HAP-1 (cell line): ENCODE data around the gene MASP2.
"Not testable (repeated sequence)": the region's sequence is repeated elsewhere in the genome, so short reads cannot be mapped to it uniquely, and the experiment has no call there.

Experiments
- DNase-seq, 2 experiments: peaks; one replicate each; pipeline ENCODE4 v3.0.0-alpha.2; 2016 to 2020; ENCODE audit warnings: low spot score in 2 of 2
- H3K27me3 ChIP-seq: fragments of 250-450 bp; sonication (Bioruptor Pico); 2 replicates; pipeline ENCODE4 v1.5.1; 2020; ENCODE audit warnings: low read depth, mild to moderate bottlenecking, moderate library complexity
- H3K36me3 ChIP-seq: fragments of 250-450 bp; sonication (Bioruptor Pico); replicated peaks from 2 replicates; pipeline ENCODE4 v1.5.1; 2020; ENCODE audit warnings: mild to moderate bottlenecking
- H3K4me1 ChIP-seq: fragments of 250-450 bp; sonication (Bioruptor Pico); 2 replicates; pipeline ENCODE4 v1.5.1; 2020; ENCODE audit warnings: mild to moderate bottlenecking
- H3K4me3 ChIP-seq: fragments of 250-450 bp; sonication (Bioruptor Pico); 2 replicates; pipeline ENCODE4 v1.5.1; 2020; ENCODE audit warnings: mild to moderate bottlenecking, moderate library complexity
- H3K9me3 ChIP-seq: fragments of 250-450 bp; sonication (Bioruptor Pico); 2 replicates; pipeline ENCODE4 v1.5.1; 2020; ENCODE audit warnings: mild to moderate bottlenecking, moderate library complexity
- in situ Hi-C: fragments of 300-500 bp; cut with MboI; formaldehyde crosslinking; loops from 3 replicates; pipeline ENCODE4 v1.14.3; 2020; ENCODE audit warnings: low sequenced_read_pairs, inconsistent platforms, mixed read lengths

Gene MASP2

DNA sequence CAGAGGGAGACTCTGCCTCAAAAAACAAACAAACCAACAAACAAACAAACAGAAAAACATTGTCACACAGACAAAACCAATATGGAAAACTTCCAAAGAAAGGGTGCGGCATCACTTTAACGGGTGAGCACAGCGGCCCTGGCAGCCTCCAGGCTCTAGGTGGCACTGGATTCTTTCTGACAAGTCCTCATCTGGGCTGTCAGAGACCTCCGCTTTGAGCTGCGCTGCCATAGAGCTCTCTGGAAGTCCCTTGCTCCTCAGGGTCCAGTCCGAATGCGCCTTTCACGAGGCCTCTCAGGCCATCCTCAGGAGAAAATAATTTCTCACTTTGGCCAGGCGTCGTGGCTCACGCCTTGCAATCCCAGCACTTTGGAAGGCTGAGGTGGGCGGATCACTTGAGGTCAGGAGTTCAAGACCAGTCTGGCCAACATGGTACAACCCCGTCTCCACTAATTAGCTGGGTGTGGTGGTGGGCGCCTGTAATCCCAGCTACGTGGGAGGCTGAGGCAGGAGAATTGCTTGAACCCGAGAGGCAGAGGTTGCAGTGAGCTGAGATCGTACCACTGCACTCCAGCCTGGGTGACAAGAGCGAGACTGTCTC, 17.0 kb upstream of the MASP2 start:
- H3K9me3 ChIP-seq, H3K27me3 ChIP-seq, in situ Hi-C loops, DNase-seq, H3K4me1 ChIP-seq, H3K4me3 ChIP-seq: not testable (repeated sequence)
- H3K36me3 ChIP-seq, result peaks cover 61% of the 10 kb centered on the region

DNA sequence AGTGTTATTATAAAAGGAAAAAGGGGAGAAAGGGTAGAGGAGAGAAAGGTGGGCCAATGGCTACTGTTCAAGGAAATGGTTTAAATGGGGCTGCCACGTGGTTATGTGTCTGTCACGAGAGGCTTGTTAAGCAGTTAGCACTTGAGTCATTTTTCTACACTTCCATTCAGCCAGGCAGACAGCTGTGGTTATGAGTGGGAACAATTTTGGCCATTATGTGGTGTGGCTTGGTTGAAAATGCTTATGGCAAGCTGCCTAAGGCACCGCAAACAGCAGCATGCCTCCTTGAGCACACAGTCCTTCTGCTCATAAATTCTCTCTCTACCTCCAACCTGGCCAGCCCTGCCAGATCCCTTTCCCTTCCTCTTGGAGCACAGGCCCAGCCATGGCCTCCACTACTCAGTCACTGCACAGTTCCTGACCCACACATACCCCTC, 15.9 kb upstream of the MASP2 start:
- in situ Hi-C loops, result no loop called here
- no peak overlapping the region for H3K4me3 ChIP-seq
- H3K36me3 ChIP-seq, result peaks cover 54% of the 10 kb centered on the region
- no peak for DNase-seq
- no peaks in the 10 kb centered on the region; the same call in 1 of the 2 replicates for H3K9me3 ChIP-seq
- no peaks in the 10 kb centered on the region for H3K27me3 ChIP-seq
- H3K4me1 ChIP-seq, result peaks cover 7% of the 10 kb centered on the region; the same call in 1 of the 2 replicates

DNA sequence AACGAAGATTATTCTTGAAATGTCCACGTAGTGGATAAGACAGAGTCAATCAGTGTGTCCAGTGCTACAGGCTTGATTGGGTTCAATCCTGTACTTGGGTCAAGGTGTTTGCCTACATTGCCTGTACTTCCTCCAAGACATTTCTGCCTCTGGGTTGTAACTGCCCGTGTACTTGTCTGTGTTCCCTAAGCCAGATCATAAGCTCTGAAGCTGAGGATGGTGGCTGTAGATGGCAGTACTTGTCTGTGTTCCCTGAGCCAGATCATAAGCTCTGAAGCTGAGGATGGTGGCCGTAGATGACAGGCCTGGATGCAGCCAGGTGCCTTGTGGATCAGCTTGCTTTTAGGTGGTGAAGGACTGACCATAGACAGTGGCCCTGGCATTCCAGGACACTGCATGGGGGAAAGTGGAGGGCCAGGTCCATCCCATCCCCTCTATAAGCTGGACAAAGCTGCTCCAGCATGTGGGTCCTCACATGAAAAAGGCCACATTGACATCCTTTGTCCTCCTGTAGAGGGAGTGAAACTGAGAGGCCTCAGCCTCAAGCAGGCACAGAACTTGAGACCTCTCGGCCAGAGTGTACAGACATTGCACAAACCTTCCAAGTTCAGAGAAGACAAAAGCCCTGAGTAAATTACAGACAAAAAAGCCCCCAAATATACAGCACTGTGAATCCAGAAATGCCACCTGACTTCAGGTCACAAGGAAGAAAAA, 14.8 kb upstream of the MASP2 start:
- no peak for DNase-seq
- H3K36me3 ChIP-seq, result peaks cover 52% of the 10 kb centered on the region

DNA sequence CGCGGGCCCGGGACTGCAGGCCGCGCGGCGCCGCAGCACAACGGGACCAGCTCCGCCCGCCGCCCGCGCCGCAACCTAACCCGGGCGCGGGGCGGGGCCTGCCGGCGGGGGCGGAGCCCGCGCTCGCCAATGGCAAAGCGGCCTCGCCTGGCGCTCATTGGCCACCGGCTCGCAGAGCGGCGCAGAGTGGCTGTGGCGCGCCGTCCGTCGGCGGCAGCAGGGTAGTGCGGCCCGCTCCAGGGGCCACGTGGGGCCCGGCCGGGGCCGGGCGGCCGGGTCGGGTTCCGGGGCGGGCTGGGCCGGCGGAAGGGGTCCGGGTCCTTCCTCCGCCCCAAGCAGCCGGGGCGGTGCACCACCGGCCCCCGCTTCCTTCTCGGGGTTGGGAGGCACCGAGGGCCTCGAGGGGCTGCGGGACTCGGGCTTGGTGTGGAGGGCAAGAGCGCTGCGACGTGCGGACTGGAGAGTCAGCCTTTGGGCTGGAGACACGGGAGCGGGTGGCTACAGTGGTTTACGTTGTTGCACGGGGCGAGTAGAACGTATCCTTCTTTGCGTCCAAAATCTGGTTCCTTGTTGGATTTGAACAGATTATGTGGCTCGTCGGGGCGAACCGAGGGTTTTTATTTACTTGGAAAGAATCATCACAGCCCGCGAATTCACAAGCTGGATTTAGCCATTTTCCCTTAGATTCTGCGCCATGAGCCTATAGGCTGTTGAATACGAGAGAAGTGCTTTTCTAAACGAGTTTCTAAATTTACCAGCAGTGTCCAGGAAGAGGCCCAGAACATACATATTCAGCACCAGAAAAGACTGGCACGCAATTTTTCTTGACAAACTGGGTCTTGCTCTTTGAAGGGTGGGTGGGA, 13.2 kb upstream of the MASP2 start, which contains the start of gene SRM:
Gene SRM, minus strand, starts transcription at position 51 of the 863 bp plus-strand sequence. CDS start 75 bp downstream, outside the sequence.
- in situ Hi-C loops, result loop anchor here (10.0 kb wide), 1 partner anchor 575 kb away; no protein-coding TSS in a partner anchor
- Histone ChIP-seq H3K4me3 (peak within 1 kb of the TSS; percentile 83), H3K4me1 (peaks cover 8% of the 10 kb centered on the region; the same call in 1 of the 2 replicates), H3K36me3 (peaks cover 48% of the 10 kb centered on the region), H3K9me3 (no peaks in the 10 kb centered on the region; the same call in 1 of the 2 replicates), H3K27me3 (no peaks in the 10 kb centered on the region)
- peak; percentile 87 to 92 for DNase-seq

More for the DNA sequence above, 14.8 kb upstream of the MASP2 start:
- no peaks in the 10 kb centered on the region; the same call in 1 of the 2 replicates for H3K9me3 ChIP-seq
- peaks cover 8% of the 10 kb centered on the region; the same call in 1 of the 2 replicates for H3K4me1 ChIP-seq
- in situ Hi-C loops, result no loop called here
- no peaks in the 10 kb centered on the region for H3K27me3 ChIP-seq
- H3K4me3 ChIP-seq, result no peak overlapping the region

DNA sequence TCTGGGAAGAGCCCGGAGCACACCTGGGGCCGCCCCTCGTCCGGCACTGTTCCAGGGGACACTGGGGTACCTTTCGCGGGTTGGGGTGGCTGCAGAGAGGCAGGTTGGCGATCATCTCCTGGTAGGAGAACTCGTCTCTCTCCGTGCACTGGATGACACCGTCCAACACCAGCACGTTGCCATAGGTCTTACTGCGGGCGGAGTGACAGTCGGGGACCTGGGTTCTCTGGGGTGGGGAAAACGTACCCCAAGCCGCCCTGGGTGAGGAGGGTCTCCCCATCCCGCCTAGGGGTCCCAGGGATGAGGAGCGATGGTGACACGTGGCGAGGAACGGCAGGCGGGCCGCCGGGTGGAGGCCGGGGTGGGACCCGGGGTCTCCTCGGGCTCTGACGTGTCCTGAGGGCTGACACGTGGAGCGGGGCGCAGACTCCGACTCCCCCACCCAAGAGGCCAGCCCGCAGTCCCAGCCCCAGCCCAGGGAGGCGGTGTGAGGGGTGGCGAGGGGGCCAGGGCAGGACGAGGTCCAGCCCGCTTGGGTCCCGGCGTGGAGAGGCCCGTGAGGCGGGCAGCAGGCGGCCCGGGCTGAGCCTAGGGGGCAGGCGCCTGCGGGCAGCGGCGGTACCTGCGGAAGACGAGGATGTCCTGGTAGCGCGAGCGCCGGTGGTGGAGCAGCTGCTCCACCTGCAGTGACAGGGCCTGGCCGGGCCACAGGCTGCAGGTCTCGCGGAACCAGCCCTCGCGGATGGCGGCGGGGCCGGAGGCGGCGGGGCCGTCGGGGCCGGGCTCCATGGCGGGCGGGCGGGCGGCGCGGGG, 12.3 kb upstream of the MASP2 start:
- peak overlapping the region; percentile 83 for H3K4me3 ChIP-seq
- DNase-seq, result peak in 1 of 2 experiments; percentile 38
- no peaks in the 10 kb centered on the region for H3K27me3 ChIP-seq
- peaks cover 44% of the 10 kb centered on the region for H3K36me3 ChIP-seq
- H3K4me1 ChIP-seq, result peaks cover 8% of the 10 kb centered on the region; the same call in 1 of the 2 replicates
- in situ Hi-C loops, result loop anchor here (10.0 kb wide), 1 partner anchor 575 kb away; no protein-coding TSS in a partner anchor
- H3K9me3 ChIP-seq, result no peaks in the 10 kb centered on the region

DNA sequence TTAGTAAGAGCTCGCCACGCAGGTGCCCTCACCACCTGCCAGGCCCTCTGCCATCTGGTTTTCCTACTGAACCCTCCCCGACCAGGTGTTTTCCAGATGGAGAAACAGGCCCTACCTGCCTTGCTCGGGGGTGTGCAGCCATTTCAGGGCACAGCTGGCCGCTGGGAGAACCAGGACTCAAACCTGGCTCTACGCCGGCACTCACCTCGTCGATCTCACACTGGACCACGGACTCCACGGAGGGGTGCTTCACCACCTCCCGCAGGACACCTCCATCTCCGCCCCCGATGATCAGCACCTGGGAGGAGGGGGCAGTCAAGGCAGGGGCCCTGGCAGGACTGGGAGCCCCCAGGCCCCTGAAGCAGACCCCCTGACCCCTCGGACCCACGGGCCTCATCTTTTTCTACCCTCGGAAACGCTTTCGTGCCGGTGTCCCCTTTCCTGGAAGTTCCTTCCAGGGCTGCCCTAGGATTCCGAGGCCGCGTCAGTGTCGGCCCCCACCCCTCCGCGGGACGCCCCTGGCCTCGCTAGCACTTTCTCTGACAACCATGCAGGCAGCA, 11.6 kb upstream of the MASP2 start:
- peaks cover 8% of the 10 kb centered on the region; the same call in 1 of the 2 replicates for H3K4me1 ChIP-seq
- no peaks in the 10 kb centered on the region for H3K9me3 ChIP-seq
- peak overlapping the region; percentile 83 for H3K4me3 ChIP-seq
- no peak for DNase-seq
- H3K27me3 ChIP-seq, result no peaks in the 10 kb centered on the region
- in situ Hi-C loops, result loop anchor here (10.0 kb wide), 1 partner anchor 576 kb away; no protein-coding TSS in a partner anchor
- H3K36me3 ChIP-seq, result peaks cover 48% of the 10 kb centered on the region

DNA sequence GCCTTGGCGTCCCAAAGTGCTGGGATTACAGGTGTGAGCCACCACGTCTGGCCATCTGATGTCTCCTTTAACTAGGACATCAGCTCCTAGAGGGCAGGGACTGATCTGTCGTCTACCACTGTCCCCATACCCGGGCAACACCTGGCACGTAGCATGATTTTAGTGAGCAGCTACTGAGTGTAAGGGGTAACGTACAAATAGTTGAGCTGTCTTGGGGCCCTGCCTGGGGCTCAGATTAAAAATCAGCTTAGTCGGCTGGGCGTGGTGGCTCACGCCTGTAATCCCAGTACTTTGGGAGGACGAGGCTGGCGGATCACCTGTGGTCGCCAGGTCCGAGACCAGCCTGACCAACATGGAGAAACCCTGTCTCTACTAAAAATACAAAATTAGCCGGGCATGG, 11.0 kb upstream of the MASP2 start:
- peak overlapping the region; percentile 83; the same call in 1 of the 2 replicates for H3K4me3 ChIP-seq
- peaks cover 45% of the 10 kb centered on the region for H3K36me3 ChIP-seq
- no peak for DNase-seq
- H3K4me1 ChIP-seq, result peaks cover 12% of the 10 kb centered on the region
- in situ Hi-C loops, result loop anchor here (10.0 kb wide), 1 partner anchor 577 kb away; no protein-coding TSS in a partner anchor
- H3K9me3 ChIP-seq, result no peaks in the 10 kb centered on the region
- no peaks in the 10 kb centered on the region for H3K27me3 ChIP-seq

DNA sequence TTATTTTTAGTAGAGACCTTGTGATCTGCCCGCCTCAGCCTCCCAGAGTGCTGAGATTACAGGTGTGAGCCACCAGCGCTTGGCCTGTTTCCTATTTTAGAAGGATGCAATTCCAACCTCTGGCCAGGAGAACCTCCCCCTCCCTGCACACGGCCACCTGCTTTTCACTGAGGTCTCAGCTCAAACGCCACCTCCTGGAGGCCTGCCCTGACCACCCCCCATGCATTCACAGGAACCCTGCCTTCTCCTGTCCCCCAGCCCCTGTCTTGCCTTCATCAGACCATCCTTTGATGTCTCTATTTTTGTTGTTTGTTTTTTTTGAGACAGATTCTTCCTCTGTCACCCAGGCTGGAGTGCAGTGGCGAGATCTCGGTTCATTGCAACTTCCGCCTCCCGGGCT, 10.4 kb upstream of the MASP2 start:
- Histone ChIP-seq H3K27me3 (no peaks in the 10 kb centered on the region), H3K9me3 (no peaks in the 10 kb centered on the region), H3K4me1 (peaks cover 16% of the 10 kb centered on the region), H3K36me3 (peaks cover 45% of the 10 kb centered on the region), H3K4me3 (no peak overlapping the region)
- in situ Hi-C loops, result loop anchor here (10.0 kb wide), 1 partner anchor 577 kb away; no protein-coding TSS in a partner anchor
- DNase-seq, result no peak

DNA sequence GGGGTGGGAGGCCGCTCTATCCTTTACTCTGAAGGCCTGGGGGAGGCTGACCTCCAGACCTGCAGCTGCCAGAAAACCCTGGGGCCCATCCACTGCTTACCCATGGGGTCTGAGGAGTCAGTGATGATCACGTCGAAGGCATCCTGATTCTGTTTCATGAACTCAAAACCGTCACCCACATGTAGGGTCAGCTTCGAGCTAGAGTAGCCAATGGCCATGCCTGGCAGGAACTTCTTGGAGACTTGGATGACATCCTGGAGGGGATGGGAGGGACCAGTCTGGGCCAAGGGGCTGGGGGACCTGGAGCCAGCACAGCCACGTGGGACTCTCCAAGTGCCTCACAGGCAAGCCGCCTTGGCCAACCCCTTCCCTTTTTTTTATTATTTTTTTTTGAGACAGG, 9.5 kb upstream of the MASP2 start:
- peaks cover 26% of the 10 kb centered on the region for H3K4me1 ChIP-seq
- no peak for DNase-seq
- H3K36me3 ChIP-seq, result peaks cover 40% of the 10 kb centered on the region
- in situ Hi-C loops, result loop anchor here (10.0 kb wide), 1 partner anchor 578 kb away; no protein-coding TSS in a partner anchor
- no peaks in the 10 kb centered on the region for H3K27me3 ChIP-seq
- H3K4me3 ChIP-seq, result no peak overlapping the region
- H3K9me3 ChIP-seq, result no peaks in the 10 kb centered on the region

DNA sequence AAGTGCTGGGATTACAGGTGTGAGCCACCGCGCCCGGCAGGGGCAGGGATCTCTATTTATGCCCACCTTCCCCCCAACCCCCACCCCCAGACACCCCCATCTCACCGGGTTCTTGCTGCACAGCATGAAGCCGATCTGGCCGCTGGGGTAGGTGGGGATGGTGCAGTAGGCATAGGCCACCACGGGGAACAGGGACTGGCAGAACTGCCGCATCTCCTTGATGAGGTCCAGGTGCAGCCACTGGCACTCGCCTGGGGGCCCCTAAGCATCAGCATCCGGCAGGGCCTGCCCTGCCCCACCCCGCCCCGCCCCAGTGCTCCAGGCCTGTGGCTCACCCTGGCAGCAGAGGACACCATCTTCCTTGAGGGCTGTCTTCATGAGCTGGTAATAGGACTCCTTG, 8.6 kb upstream of the MASP2 start:
- no peak overlapping the region for H3K4me3 ChIP-seq
- no peak for DNase-seq
- H3K4me1 ChIP-seq, result peaks cover 23% of the 10 kb centered on the region
- peaks cover 36% of the 10 kb centered on the region for H3K36me3 ChIP-seq
- in situ Hi-C loops, result loop anchor here (10.0 kb wide), 1 partner anchor 579 kb away; no protein-coding TSS in a partner anchor
- no peaks in the 10 kb centered on the region for H3K9me3 ChIP-seq
- H3K27me3 ChIP-seq, result no peaks in the 10 kb centered on the region

DNA sequence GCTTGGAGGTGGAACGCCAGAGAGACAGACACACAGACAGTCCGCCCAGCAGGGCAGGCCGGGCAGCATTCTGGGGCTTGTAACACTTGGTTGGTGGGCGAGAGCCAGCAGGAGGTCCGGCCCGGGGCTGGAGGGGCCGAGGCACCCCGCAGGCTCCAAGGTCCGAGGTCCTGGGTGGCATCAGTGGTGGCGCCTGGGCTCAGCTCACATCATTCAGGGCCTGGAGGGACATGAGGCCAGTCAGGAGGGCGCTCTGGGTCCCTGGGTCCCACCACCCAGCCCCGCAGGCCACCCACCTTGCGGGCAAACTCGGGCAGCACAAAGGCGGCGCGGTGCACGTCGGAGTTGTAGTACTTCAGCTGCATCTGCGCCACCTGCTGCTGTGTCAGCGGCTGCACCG, 7.6 kb upstream of the MASP2 start:
- H3K4me3 ChIP-seq, result no peak overlapping the region
- H3K36me3 ChIP-seq, result peaks cover 36% of the 10 kb centered on the region
- H3K27me3 ChIP-seq, result no peaks in the 10 kb centered on the region
- DNase-seq, result no peak
- no peaks in the 10 kb centered on the region for H3K9me3 ChIP-seq
- in situ Hi-C loops, result loop anchor here (10.0 kb wide), 1 partner anchor 580 kb away; no protein-coding TSS in a partner anchor
- peaks cover 23% of the 10 kb centered on the region for H3K4me1 ChIP-seq

DNA sequence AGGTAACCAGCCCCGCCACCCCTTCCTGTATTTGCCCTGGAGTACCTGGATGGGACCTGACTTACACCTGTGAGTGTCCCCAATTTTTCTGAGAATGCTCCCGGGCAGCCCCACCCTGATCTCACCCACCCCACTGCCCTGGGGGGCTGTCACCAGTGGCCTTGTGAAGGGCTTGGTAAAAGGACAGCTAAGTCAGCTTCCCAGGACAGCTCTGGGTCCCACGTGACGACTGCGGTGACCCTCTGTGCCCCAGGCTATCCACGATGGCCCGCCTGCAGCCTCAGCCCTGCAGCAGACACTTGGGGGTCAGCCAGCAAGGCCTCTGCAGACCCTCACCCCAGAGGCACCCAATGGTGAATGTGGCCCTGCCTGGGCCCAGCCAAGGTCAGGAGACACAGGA, 7.1 kb upstream of the MASP2 start:
- in situ Hi-C loops, result loop anchor here (10.0 kb wide), 1 partner anchor 581 kb away; no protein-coding TSS in a partner anchor
- H3K27me3 ChIP-seq, result no peaks in the 10 kb centered on the region
- DNase-seq, result no peak
- peaks cover 36% of the 10 kb centered on the region for H3K36me3 ChIP-seq
- no peaks in the 10 kb centered on the region for H3K9me3 ChIP-seq
- no peak overlapping the region for H3K4me3 ChIP-seq
- peaks cover 23% of the 10 kb centered on the region for H3K4me1 ChIP-seq
